Right lobe of liver (tissue), 6 donors: ENCODE results near the gene ZNF674. TPM values are rescaled to one million over a fixed set of nuclear protein-coding genes. Genes with fewer than 3 reads are reported as not detected.
"Not testable (repeated sequence)": the region's sequence is repeated elsewhere in the genome, so short reads cannot be mapped to it uniquely, and the experiment has no call there.

Experiments
- ATAC-seq, 4 donors: fragments of 200-7000 bp; cut with Tn5 transposase; one replicate each; pipeline ENCODE4 v1.9.1; 2020; ENCODE audit warnings: mild to moderate bottlenecking in 4 of 4, moderate library complexity in 4 of 4
- DNase-seq, 3 donors: peaks; one replicate each; pipeline ENCODE4 v3.0.0-alpha.2; 2020
- H3K27ac ChIP-seq, 3 donors: fragments of 200-600 bp; one replicate each; pipeline ENCODE4 v1.8.0; 2022
- H3K27me3 ChIP-seq, 2 donors: fragments of 200-600 bp; one replicate each; pipeline ENCODE4 v1.8.0; 2022
- H3K36me3 ChIP-seq, 4 donors: fragments of 200-600 bp; sonication (generic) in 1 of 4; one replicate each; pipeline versions ENCODE4 v1.5.1 to v1.8.0; 2017 to 2022; ENCODE audit warnings: control low read depth in 1 of 4
- H3K4me1 ChIP-seq, 4 donors: fragments of 200-600 bp; sonication (generic) in 1 of 4; one replicate each; pipeline versions ENCODE4 v1.5.1 to v1.8.0; 2017 to 2022; ENCODE audit warnings: control low read depth in 1 of 4
- H3K4me3 ChIP-seq, 3 donors: fragments of 200-600 bp; one replicate each; pipeline ENCODE4 v1.8.0; 2022
- H3K9me3 ChIP-seq, 4 donors: fragments of 200-600 bp; sonication (generic) in 1 of 4; one replicate each; pipeline versions ENCODE4 v1.5.1 to v1.8.0; 2017 to 2022; ENCODE audit warnings: control low read depth in 1 of 4
- CTCF ChIP-seq, 4 donors: fragments of 200-600 bp in 3 of 4; fragments of 450-650 bp in 1 of 4; IDR thresholded peaks; one replicate each; pipeline versions ENCODE4 v1.5.1 to v1.8.0; 2016 to 2022; ENCODE audit warnings: antibody characterized with exemption in 4 of 4, mild to moderate bottlenecking in 2 of 4
- POLR2A ChIP-seq: fragments of 450-650 bp; IDR thresholded peaks from one replicate; pipeline ENCODE4 v1.6.1; 2017; ENCODE audit warnings: antibody characterized with exemption, mild to moderate bottlenecking
- WGBS: methylation state at CpG from one replicate; pipeline ENCODE4 v1.1.6; 2018; ENCODE audit warnings: low coverage, low lambda C conversion rate; ENCODE audit not compliant: insufficient coverage; ENCODE audit errors: missing lambda C conversion rate; 5-methylcytosine and 5-hydroxymethylcytosine counted together
- intact Hi-C, 2 donors: fragments of 100-400 bp; cut with DNase I; formaldehyde crosslinking; loops; one replicate each; pipeline versions ENCODE4 v1.11.2 to v1.14.1; 2022
- total RNA-seq, 6 experiments: library from RNA; depleted of rRNA in 2 of 6; stranded (reverse); fragments of >200 nt in 2 of 6; fragmentation: NEBNext Ultra II Directional in 3 of 6; extraction: Animal tissue kit (Norgen Biotek cat#: 25700) in 3 of 6; gene quantifications; one replicate each; pipeline versions ENCODE4 v1.1.0 to v1.2.4, GENCODE V29; 2016 to 2023
- donor health status: DM: no; HTN: yes; CAD: no.
- donor health status: DM: no; HTN: no; CAD: no.
- donor health status: DM: no; HTN: no; CAD: no.
- donor health status: DM: no; HTN: yes; CAD: no.
- donor health status: DM: no; HTN: yes; CAD: no.

ZNF674 gene
- total RNA-seq, 6 experiments from 2014 or later: 0.86 to 3.1 (median 2.2) TPM

GRCh38 chrX:46531442-46531841, 13.8 kb downstream of the ZNF674 start:
- no peak for ATAC-seq
- Histone ChIP-seq H3K4me3 (no peak overlapping the region), H3K27ac (no peak overlapping the region), H3K36me3 (no peaks in the 10 kb centered on the region), H3K27me3 (no peaks in the 10 kb centered on the region), H3K4me1 (no peaks in the 10 kb centered on the region), H3K9me3 (no peaks in the 10 kb centered on the region)
- DNase-seq: no peak
- intact Hi-C loops: no loop called here
- 70% methylated on average over 3 of the region's 3 CpGs for WGBS
- TF ChIP-seq CTCF (IDR thresholded peaks at IDR 0.05) (no peak), POLR2A (no peak)

- H3K4me1 ChIP-seq, intact Hi-C loops, DNase-seq, H3K36me3 ChIP-seq, H3K4me3 ChIP-seq, H3K27me3 ChIP-seq, H3K27ac ChIP-seq, H3K9me3 ChIP-seq: not testable (repeated sequence)
- ATAC-seq: peak; percentile 83 to 92 (median 90)
- WGBS: no CpG with 5 or more reads among the region's 1 CpG
Observed at GRCh38 chrX:46530404-46530908, 14.8 kb downstream of the ZNF674 start.

GRCh38 chrX:46529740-46530403, 15.3 kb downstream of the ZNF674 start:
- H3K36me3 ChIP-seq, H3K27me3 ChIP-seq, H3K27ac ChIP-seq, H3K4me1 ChIP-seq, H3K9me3 ChIP-seq, DNase-seq, H3K4me3 ChIP-seq, intact Hi-C loops: not testable (repeated sequence)
- WGBS: 60% methylated on average over 5 of the region's 12 CpGs
- ATAC-seq: peak in 1 of 4 donors; percentile 32

- H3K9me3 ChIP-seq, H3K27me3 ChIP-seq, intact Hi-C loops, H3K36me3 ChIP-seq, H3K4me3 ChIP-seq, H3K4me1 ChIP-seq, H3K27ac ChIP-seq, DNase-seq, ATAC-seq: not testable (repeated sequence)
- WGBS: no CpG with 5 or more reads among the region's 6 CpGs
Observed at GRCh38 chrX:46528640-46529039, 16.6 kb downstream of the ZNF674 start.

- WGBS: 78% methylated on average over 1 of the region's 1 CpG
- TF ChIP-seq CTCF (IDR thresholded peaks at IDR 0.05): no peak
- TF ChIP-seq POLR2A: no peak
- no peak for DNase-seq
- Histone ChIP-seq H3K4me1 (no peaks in the 10 kb centered on the region), H3K27ac (no peak overlapping the region), H3K9me3 (peaks cover 0 to 2% (median 0%) of the 10 kb centered on the region in 4 donors), H3K27me3 (no peaks in the 10 kb centered on the region), H3K36me3 (peaks cover 0 to 13% (median 0%) of the 10 kb centered on the region in 4 donors), H3K4me3 (no peak overlapping the region)
- no peak for ATAC-seq
- intact Hi-C loops: no loop called here
Observed at GRCh38 chrX:46506076-46506475, 39.1 kb downstream of the ZNF674 start.

- no peak for ATAC-seq
Observed at GRCh38 chrX:46502848-46503247, 42.4 kb downstream of the ZNF674 start.

More at GRCh38 chrX:46502848-46503247, 42.4 kb downstream of the ZNF674 start:
- intact Hi-C loops: no loop called here
- TF ChIP-seq CTCF (IDR thresholded peaks at IDR 0.05): no peak
- no peak for TF ChIP-seq POLR2A
- peaks cover 4 to 29% (median 16%) of the 10 kb centered on the region in 4 donors for H3K9me3 ChIP-seq
- H3K27ac ChIP-seq: no peak overlapping the region
- no peaks in the 10 kb centered on the region for H3K4me1 ChIP-seq
- peaks cover 0 to 13% (median 0%) of the 10 kb centered on the region in 4 donors for H3K36me3 ChIP-seq
- no peak for DNase-seq
- no peaks in the 10 kb centered on the region for H3K27me3 ChIP-seq
- WGBS: 46% methylated on average over 2 of the region's 2 CpGs
- no peak overlapping the region for H3K4me3 ChIP-seq
